ENCODE measurements around the gene NCOA3. TPM values are rescaled to one million over a fixed set of nuclear protein-coding genes. Genes with fewer than 3 reads are reported as not detected.

The NCOA3 gene
- total and polyA plus RNA-seq, 2 of the 8 experiments (the other 6 are each of a cell fraction or from before 2014, with no cell fraction given) = 7.9 to 24.7 TPM

- Histone ChIP-seq H4K91ac (replicated peaks; ENCODE audit: insufficient read length, low read length) (no peak overlapping the region), H2BK20ac (ENCODE audit: low read length) (no peak overlapping the region), H2BK5ac (ENCODE audit: low read depth, low read length) (no peak overlapping the region), H3K79me1 (ENCODE audit: low read depth, low read length) (no peaks in the 10 kb centered on the region; the same call in 1 of the 2 replicates), H2BK15ac (ENCODE audit: low read length) (no peak overlapping the region), H2BK12ac (ENCODE audit: low read depth, low read length) (no peak overlapping the region), H3K23me2 (ENCODE audit: low read depth, low read length) (no peaks in the 10 kb centered on the region), H3K4me3 (ENCODE audit: extremely low read depth in 1 of 4, insufficient read depth in 2 of 4, low read depth in 3 of 4, low read length in 4 of 4) (no peak overlapping the region), H3K9me3 (ENCODE audit: insufficient read depth in 2 of 2, low read depth in 1 of 2, low read length in 1 of 2) (peaks cover 0 to 2% of the 10 kb centered on the region in 2 experiments; a peak in 1 of 4 replicates), H3K9ac (replicated peaks in 1 of 4; ENCODE audit: extremely low read depth in 1 of 4, low read depth in 3 of 4, low read length in 3 of 4) (no peak overlapping the region), H3K14ac (ENCODE audit: insufficient read length) (no peak overlapping the region), H4K8ac (ENCODE audit: extremely low read depth, insufficient read depth, low read length) (no peak overlapping the region), H3K79me2 (ENCODE audit: control insufficient read depth in 1 of 2, insufficient read depth in 2 of 2, low read length in 2 of 2) (peaks cover 0 to 58% of the 10 kb centered on the region in 2 experiments; a peak in 2 of 4 replicates), H3K36me3 (ENCODE audit: control insufficient read depth in 2 of 4, insufficient read depth in 4 of 4, low read length in 3 of 4) (no peaks in the 10 kb centered on the region; a peak in 1 of 8 replicates), H3K27me3 (replicated peaks in 1 of 4; ENCODE audit: control insufficient read depth in 3 of 4, extremely low read depth in 1 of 4, insufficient read depth in 3 of 4, low read length in 3 of 4) (no peaks in the 10 kb centered on the region), H3K4me2 (ENCODE audit: insufficient read depth in 1 of 2, low read depth in 2 of 2, low read length in 2 of 2) (no peak overlapping the region), H3K27ac (ENCODE audit: low read depth, low read length) (no peak overlapping the region), H3K18ac (ENCODE audit: extremely low read depth, low read length) (no peak overlapping the region), H2BK120ac (replicated peaks; ENCODE audit: low read depth, low read length) (no peak overlapping the region), H3K4ac (replicated peaks; ENCODE audit: insufficient read length, low read depth, low read length) (no peak overlapping the region), H3K23ac (ENCODE audit: insufficient read length) (no peak overlapping the region), H4K20me1 (replicated peaks in 1 of 2; ENCODE audit: control insufficient read depth in 1 of 2, insufficient read depth in 2 of 2, low read length in 2 of 2) (peaks cover 0 to 2% of the 10 kb centered on the region in 2 experiments), H3K4me1 (replicated peaks in 1 of 4; ENCODE audit: control insufficient read depth in 3 of 4, insufficient read depth in 4 of 4, low read length in 3 of 4) (peaks cover 0 to 6% (median 4%) of the 10 kb centered on the region in 4 experiments; a peak in 4 of 7 replicates), H2AK5ac (ENCODE audit: low read depth, low read length) (no peak overlapping the region), H4K5ac (ENCODE audit: insufficient read length, low read depth, low read length) (no peak overlapping the region), H2AFZ (ENCODE audit: low read length) (no peak overlapping the region), H3K56ac (replicated peaks; ENCODE audit: insufficient read length, low read depth, low read length) (no peak overlapping the region)
- DNase-seq (ENCODE audit: low read depth in 1 of 2, low spot score in 2 of 2) (no peak), FAIRE-seq (no peak)
- ChIA-PET POLR2A (ENCODE audit: partially characterized antibody) (interaction anchor here (0.9 kb wide), 1 partner anchor 10 kb away, joined by 4 read pairs; no protein-coding TSS in a partner anchor), CTCF (ENCODE audit: partially characterized antibody) (interaction anchor here (0.6 to 3.9 kb wide), 5 partner anchors 15 to 110 kb away, joined by 3 to 13 read pairs (median 4); no protein-coding TSS in a partner anchor)
- WGBS, 2 experiments (ENCODE audit: extremely low coverage in 1 of 2, insufficient coverage in 1 of 2, insufficient read length in 1 of 2, insufficient replicate concordance in 2 of 2, low coverage in 1 of 2, low lambda C conversion rate in 2 of 2, missing lambda C conversion rate in 1 of 2) = 87% methylated on average over 6 of the region's 6 CpGs; no CpG with 5 or more reads in 1 of the 2 experiments
- TF ChIP-seq ATF2 (IDR thresholded peaks at IDR 0.05; ENCODE audit: low read length) = no peak
- TF ChIP-seq JUND (IDR thresholded peaks at IDR 0.05; ENCODE audit: low read length) = no peak
- TF ChIP-seq CBX8 (IDR thresholded peaks at IDR 0.05; ENCODE audit: borderline replicate concordance, low read depth, low read length) = no peak
- TF ChIP-seq CREB1 (IDR thresholded peaks at IDR 0.05) = no peak
- no peak for TF ChIP-seq CBX5 (IDR thresholded peaks at IDR 0.05; ENCODE audit: low read depth, low read length)
- no peak for TF ChIP-seq SIX5 (IDR thresholded peaks at IDR 0.05; ENCODE audit: low read depth, low read length)
- no peak for TF ChIP-seq ZNF274 (IDR thresholded peaks at IDR 0.05; ENCODE audit: borderline replicate concordance, extremely low read depth, low read length)
- no peak for TF ChIP-seq TAF1 (IDR thresholded peaks at IDR 0.05; ENCODE audit: low read depth, low read length)
Measured at GRCh38 chr20:47568837-47569410, 67.2 kb downstream of the NCOA3 start.
